Fibroblast of lung (primary cell): ENCODE data around the gene CTPS2. TPM values are rescaled to one million over a fixed set of nuclear protein-coding genes. Genes with fewer than 3 reads are reported as not detected.

Experiments used
- DNase-seq, 2 donors: peaks; one replicate each; pipeline versions ENCODE4 v3.0.0 to v3.0.0-alpha.2; 2010; ENCODE audit warnings: low read depth in 2 of 2
- H2AFZ ChIP-seq: 2 replicates; pipeline ENCODE4 v1.5.1; 2012; ENCODE audit warnings: low read length, control low read depth, inconsistent platforms
- H3K27ac ChIP-seq: 2 replicates; pipeline ENCODE4 v1.5.1; 2011; ENCODE audit warnings: low read length, control low read depth; ENCODE audit not compliant: insufficient read depth
- H3K27me3 ChIP-seq: 2 replicates; pipeline ENCODE4 v1.5.1; 2011; ENCODE audit warnings: mild to moderate bottlenecking, low read length; ENCODE audit not compliant: control insufficient read depth, insufficient read depth
- H3K36me3 ChIP-seq: 2 replicates; pipeline ENCODE4 v1.5.1; 2011; ENCODE audit warnings: low read length; ENCODE audit not compliant: control insufficient read depth, insufficient read depth
- H3K4me1 ChIP-seq: 2 replicates; pipeline ENCODE4 v1.5.1; 2011; ENCODE audit warnings: low read length; ENCODE audit not compliant: control insufficient read depth, insufficient read depth; ENCODE audit errors: extremely low read depth
- H3K4me2 ChIP-seq: 2 replicates; pipeline ENCODE4 v1.5.1; 2011; ENCODE audit warnings: low read length, control low read depth; ENCODE audit not compliant: insufficient read depth; ENCODE audit errors: extremely low read depth
- H3K4me3 ChIP-seq, 4 experiments: fragments of 200-600 bp in 1 of 4; sonication (generic) in 1 of 4; replicated peaks in 1 of 4; 2 replicates each; pipeline ENCODE4 v1.5.1; 2011 to 2016; ENCODE audit warnings: low read length in 4 of 4, low read depth in 3 of 4, mild to moderate bottlenecking in 3 of 4, control low read depth in 2 of 4, inconsistent platforms in 1 of 4, mixed read lengths in 1 of 4; ENCODE audit not compliant: insufficient read depth in 1 of 4; ENCODE audit errors: control extremely low read depth in 1 of 4
- H3K79me2 ChIP-seq: 2 replicates; pipeline ENCODE4 v1.5.1; 2012; ENCODE audit warnings: mild to moderate bottlenecking, low read length, inconsistent platforms; ENCODE audit not compliant: control insufficient read depth, insufficient read depth
- H3K9ac ChIP-seq: 2 replicates; pipeline ENCODE4 v1.5.1; 2011; ENCODE audit warnings: mild to moderate bottlenecking, low read length, control low read depth; ENCODE audit not compliant: insufficient read depth
- H3K9me3 ChIP-seq: 2 replicates; pipeline ENCODE4 v1.5.1; 2012; ENCODE audit warnings: low read depth, low read length; ENCODE audit not compliant: control insufficient read depth, insufficient read depth
- H4K20me1 ChIP-seq: 2 replicates; pipeline ENCODE4 v1.5.1; 2011; ENCODE audit warnings: low read length; ENCODE audit not compliant: control insufficient read depth, insufficient read depth; ENCODE audit errors: extremely low read depth
- CTCF ChIP-seq, 2 donors: IDR thresholded peaks in 1 of 2; conservative IDR thresholded peaks in 1 of 2; 1 replicate in 1 of 2; 2 replicates in 1 of 2; pipeline ENCODE4 v1.5.1; 2011 to 2012; ENCODE audit warnings: low read length in 2 of 2, control low read depth in 1 of 2, inconsistent platforms in 1 of 2, low read depth in 1 of 2, mild to moderate bottlenecking in 1 of 2
- EZH2 ChIP-seq: IDR thresholded peaks from 2 replicates; pipeline ENCODE4 v1.5.1; 2012; ENCODE audit warnings: low read length, control low read depth, mild to moderate bottlenecking; ENCODE audit errors: missing control alignments
- polyA plus RNA-seq, 2 donors: library from polyadenylated mRNA; depleted of rRNA in 1 of 2; stranded (reverse) in 1 of 2; unstranded in 1 of 2; fragments of >200 nt; gene quantifications; 2 replicates each; pipeline ENCODE4 v1.2.1, GENCODE V29; 2011 to 2012; ENCODE audit warnings: missing spikeins in 1 of 2
- total RNA-seq: library from RNA; depleted of rRNA; stranded (reverse); fragments of >200 nt; gene quantifications from 2 replicates; pipeline ENCODE4 v1.2.1, GENCODE V29; 2014

CTPS2 gene
- total and polyA plus RNA-seq, 2 donors (not counting 1 experiment from before 2014, with no cell fraction given), result 5.4 to 9.9 TPM

GRCh38 chrX:16619024-16619423 lies 93.4 kb downstream of the CTPS2 start:
- no peak for TF ChIP-seq EZH2
- TF ChIP-seq CTCF (conservative IDR thresholded peaks at IDR 0.05 in 1 of 2, IDR thresholded peaks at IDR 0.05 in 1 of 2; ENCODE audit: low read depth in 1 of 2, low read length in 2 of 2), result no peak
- Histone ChIP-seq H3K27me3 (no peaks in the 10 kb centered on the region), H3K4me1 (no peaks in the 10 kb centered on the region), H3K4me3 (no peak overlapping the region), H3K4me2 (no peak overlapping the region), H2AFZ (no peak overlapping the region), H4K20me1 (no peaks in the 10 kb centered on the region), H3K27ac (no peak overlapping the region), H3K36me3 (no peaks in the 10 kb centered on the region), H3K9ac (no peak overlapping the region), H3K9me3 (no peaks in the 10 kb centered on the region), H3K79me2 (no peaks in the 10 kb centered on the region)
- DNase-seq, result no peak

- H3K36me3 ChIP-seq, result no peaks in the 10 kb centered on the region
- no peaks in the 10 kb centered on the region for H3K4me1 ChIP-seq
These were observed 94.0 kb downstream of the CTPS2 start for GRCh38 chrX:16618422-16618821.

GRCh38 chrX:16617382-16617781 lies 95.1 kb downstream of the CTPS2 start:
- no peaks in the 10 kb centered on the region for H3K9me3 ChIP-seq
- no peak overlapping the region for H2AFZ ChIP-seq

More at GRCh38 chrX:16618422-16618821, 94.0 kb downstream of the CTPS2 start:
- Histone ChIP-seq H3K9ac (no peak overlapping the region), H3K4me2 (no peak overlapping the region), H2AFZ (no peak overlapping the region), H3K27me3 (no peaks in the 10 kb centered on the region), H4K20me1 (no peaks in the 10 kb centered on the region), H3K27ac (no peak overlapping the region), H3K9me3 (no peaks in the 10 kb centered on the region), H3K79me2 (no peaks in the 10 kb centered on the region), H3K4me3 (no peak overlapping the region)
- DNase-seq, result no peak
- no peak for TF ChIP-seq EZH2
- no peak for TF ChIP-seq CTCF (conservative IDR thresholded peaks at IDR 0.05 in 1 of 2, IDR thresholded peaks at IDR 0.05 in 1 of 2; ENCODE audit: low read depth in 1 of 2, low read length in 2 of 2)

More at GRCh38 chrX:16617382-16617781, 95.1 kb downstream of the CTPS2 start:
- Histone ChIP-seq H3K4me3 (no peak overlapping the region), H3K9ac (no peak overlapping the region), H3K4me2 (no peak overlapping the region), H3K27ac (no peak overlapping the region), H4K20me1 (no peaks in the 10 kb centered on the region), H3K36me3 (no peaks in the 10 kb centered on the region), H3K79me2 (no peaks in the 10 kb centered on the region), H3K27me3 (no peaks in the 10 kb centered on the region), H3K4me1 (no peaks in the 10 kb centered on the region)
- no peak for DNase-seq
- TF ChIP-seq CTCF (conservative IDR thresholded peaks at IDR 0.05 in 1 of 2, IDR thresholded peaks at IDR 0.05 in 1 of 2; ENCODE audit: low read depth in 1 of 2, low read length in 2 of 2) (no peak), EZH2 (no peak)
